Left lung (tissue), 10 donors: ENCODE results near the gene APOL4. TPM values are rescaled to one million over a fixed set of nuclear protein-coding genes. Genes with fewer than 3 reads are reported as not detected.
A peak's percentile ranks its signal among the peaks of the same experiment; 100 is the strongest.

Experiments used
- ATAC-seq: fragments of 200-7000 bp; cut with Tn5 transposase; one replicate; pipeline ENCODE4 v1.9.1; 2020; ENCODE audit warnings: moderate library complexity
- DNase-seq, 4 donors: peaks; one replicate each; pipeline ENCODE4 v3.0.0-alpha.2; 2013 to 2020
- H3K27ac ChIP-seq, 2 donors: fragments of 200-600 bp; sonication (generic) in 1 of 2; one replicate each; pipeline versions ENCODE4 v1.5.0 to v1.8.0; 2020 to 2021
- H3K27me3 ChIP-seq, 2 donors: fragments of 200-600 bp; sonication (generic) in 1 of 2; one replicate each; pipeline versions ENCODE4 v1.5.0 to v1.8.0; 2020 to 2021
- H3K36me3 ChIP-seq, 2 donors: fragments of 200-600 bp; sonication (generic) in 1 of 2; one replicate each; pipeline versions ENCODE4 v1.5.0 to v1.8.0; 2020 to 2021
- H3K4me1 ChIP-seq, 2 donors: fragments of 200-600 bp; one replicate each; pipeline ENCODE4 v1.8.0; 2021
- H3K4me3 ChIP-seq, 2 donors: fragments of 200-600 bp; sonication (generic) in 1 of 2; one replicate each; pipeline versions ENCODE4 v1.5.0 to v1.8.0; 2020 to 2021; ENCODE audit warnings: mild to moderate bottlenecking in 1 of 2
- H3K9me3 ChIP-seq, 2 donors: fragments of 200-600 bp; sonication (generic) in 1 of 2; one replicate each; pipeline versions ENCODE4 v1.5.0 to v1.8.0; 2020 to 2021
- CTCF ChIP-seq, 2 donors: fragments of 200-600 bp; sonication (generic) in 1 of 2; IDR thresholded peaks; one replicate each; pipeline versions ENCODE4 v1.5.0 to v1.8.0; 2021; ENCODE audit warnings: antibody characterized with exemption in 2 of 2
- intact Hi-C, 2 donors: fragments of 100-400 bp; cut with DNase I; formaldehyde crosslinking; loops; one replicate each; pipeline versions ENCODE4 v1.11.2 to v1.14.2; 2022
- polyA plus RNA-seq, 6 donors: library from polyadenylated mRNA; unstranded; fragments of 120-200 nt; gene quantifications; one replicate each; pipeline ENCODE4 v1.2.1, GENCODE V29; 2013; ENCODE audit not compliant: insufficient read length in 6 of 6
- total RNA-seq, 2 donors: library from RNA; stranded (reverse); fragmentation: NEBNext Ultra II Directional; extraction: Animal tissue kit (Norgen Biotek cat#: 25700); gene quantifications; one replicate each; pipeline ENCODE4 v1.2.1, GENCODE V29; 2021
- donor health status: DM: no; HTN: yes; CAD: no.
- donor health status: DM: no; HTN: no; CAD: no.

The APOL4 gene
- total and polyA plus RNA-seq, 8 donors, result 4.9 to 18.6 (median 10.6) TPM

GRCh38 chr22:36198536-36198935 is 3.1 kb downstream of the APOL4 start:
- Histone ChIP-seq H3K36me3 (no peaks in the 10 kb centered on the region), H3K4me3 (no peak overlapping the region), H3K27ac (no peak overlapping the region), H3K27me3 (no peaks in the 10 kb centered on the region), H3K4me1 (peaks cover 10 to 47% of the 10 kb centered on the region in 2 donors), H3K9me3 (no peaks in the 10 kb centered on the region)
- DNase-seq, result no peak
- TF ChIP-seq CTCF (IDR thresholded peaks at IDR 0.05), result no peak
- ATAC-seq, result no peak
- intact Hi-C loops, result loop anchor here in 1 of 2 donors (10.0 kb wide), 2 partner anchors 76 to 286 kb away; partner anchors contain the start of gene TXN2

GRCh38 chr22:36197514-36198146 is 4.0 kb downstream of the APOL4 start:
- peak in 1 of 4 donors; percentile 48 for DNase-seq
- no peak for TF ChIP-seq CTCF (IDR thresholded peaks at IDR 0.05)
- Histone ChIP-seq H3K27me3 (no peaks in the 10 kb centered on the region), H3K4me1 (peaks cover 6 to 47% of the 10 kb centered on the region in 2 donors), H3K27ac (peak overlapping the region in 1 of 2 donors; percentile 50), H3K4me3 (no peak overlapping the region), H3K36me3 (no peaks in the 10 kb centered on the region), H3K9me3 (no peaks in the 10 kb centered on the region)
- no peak for ATAC-seq
- intact Hi-C loops, result loop anchor here in 1 of 2 donors (10.0 kb wide), 2 partner anchors 77 to 287 kb away; partner anchors contain the start of gene TXN2

GRCh38 chr22:36197065-36197440 is 4.6 kb downstream of the APOL4 start:
- peak overlapping the region in 1 of 2 donors; percentile 50 for H3K27ac ChIP-seq

GRCh38 chr22:36196254-36197064 is 5.2 kb downstream of the APOL4 start:
- no peaks in the 10 kb centered on the region for H3K27me3 ChIP-seq

More at GRCh38 chr22:36197065-36197440, 4.6 kb downstream of the APOL4 start:
- TF ChIP-seq CTCF (IDR thresholded peaks at IDR 0.05), result no peak
- ATAC-seq (peak; percentile 39), DNase-seq (peak in 2 of 4 donors; percentile 66 to 83)
- Histone ChIP-seq H3K4me3 (no peak overlapping the region), H3K27me3 (no peaks in the 10 kb centered on the region), H3K36me3 (no peaks in the 10 kb centered on the region), H3K4me1 (peaks cover 5 to 44% of the 10 kb centered on the region in 2 donors), H3K9me3 (no peaks in the 10 kb centered on the region)
- intact Hi-C loops, result loop anchor here in 1 of 2 donors (10.0 kb wide), 2 partner anchors 78 to 288 kb away; partner anchors contain the start of gene TXN2

More at GRCh38 chr22:36196254-36197064, 5.2 kb downstream of the APOL4 start:
- Histone ChIP-seq H3K9me3 (no peaks in the 10 kb centered on the region), H3K36me3 (no peaks in the 10 kb centered on the region), H3K4me1 (peaks cover 3 to 38% of the 10 kb centered on the region in 2 donors), H3K27ac (peak overlapping the region in 1 of 2 donors; percentile 50), H3K4me3 (no peak overlapping the region)
- ATAC-seq (no peak), DNase-seq (no peak)
- TF ChIP-seq CTCF (IDR thresholded peaks at IDR 0.05), result no peak
- intact Hi-C loops, result loop anchor here in 1 of 2 donors (10.0 kb wide), 2 partner anchors 78 to 288 kb away; partner anchors contain the start of gene TXN2
